HFFc6 (cell line): ENCODE results near the gene EFCAB11. TPM values are rescaled to one million over a fixed set of nuclear protein-coding genes. Genes with fewer than 3 reads are reported as not detected.

Source experiments
- DNase-seq: peaks from one replicate; pipeline ENCODE4 v3.0.0-alpha.2; 2018
- H3K27ac Mint-ChIP-seq: 2 replicates; pipeline ENCODE4 v1.8.0; 2020; ENCODE audit warnings: mild to moderate bottlenecking, mixed read lengths
- H3K27me3 Mint-ChIP-seq: 2 replicates; pipeline ENCODE4 v1.8.0; 2021; ENCODE audit warnings: mild to moderate bottlenecking, moderate library complexity, mixed read lengths; ENCODE audit not compliant: insufficient read depth
- H3K36me3 Mint-ChIP-seq: 2 replicates; pipeline ENCODE4 v1.8.0; 2021; ENCODE audit warnings: low read depth, mixed read lengths
- H3K4me1 Mint-ChIP-seq: 2 replicates; pipeline ENCODE4 v1.8.0; 2020; ENCODE audit warnings: low read depth, mixed read lengths
- H3K4me3 Mint-ChIP-seq: 2 replicates; pipeline ENCODE4 v1.8.0; 2020; ENCODE audit warnings: mild to moderate bottlenecking, moderate library complexity, mixed read lengths
- H3K9me3 Mint-ChIP-seq: 2 replicates; pipeline ENCODE4 v1.8.0; 2020; ENCODE audit warnings: mild to moderate bottlenecking, mixed read lengths
- total RNA-seq, 6 experiments: library from RNA; stranded (reverse); fragmentation: NEBNext Ultra II Directional; extraction: Animal tissue kit (Norgen Biotek cat#: 25700); gene quantifications; 2 replicates in 1 of 6; 3 replicates in 5 of 6; pipeline ENCODE4 v1.2.3, GENCODE V29; 2021
- TF ChIP-seq, protein P1 (sequence below): fragments of 200-600 bp; sonication (generic); IDR thresholded peaks from 2 replicates; pipeline ENCODE4 v1.5.0; 2021; ENCODE audit warnings: antibody characterized with exemption, mild to moderate bottlenecking

The EFCAB11 gene
- total RNA-seq, 6 experiments from 2014 or later: 6.6 to 8.4 (median 6.9) TPM

DNA sequence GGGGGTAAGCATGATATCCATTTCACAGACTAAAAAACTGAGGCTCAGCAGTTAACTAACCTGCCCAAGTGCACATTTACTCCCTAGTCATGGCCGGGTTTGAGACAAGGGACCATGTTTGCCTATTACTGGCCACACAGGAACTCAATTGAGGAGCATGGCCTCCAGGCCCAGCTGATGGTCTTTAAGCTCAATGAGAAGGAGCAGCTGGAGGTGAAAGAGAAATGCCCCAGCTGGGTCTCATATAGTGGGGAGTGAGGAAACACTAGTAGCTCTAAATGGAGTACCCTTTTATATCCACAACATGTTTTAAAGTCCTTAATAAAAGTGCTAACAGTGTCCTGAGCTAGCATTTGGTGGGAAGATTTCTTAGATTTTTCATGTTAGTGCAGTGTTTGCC, 2.8 kb upstream of the EFCAB11 start:
- TF ChIP-seq, protein P1, sequence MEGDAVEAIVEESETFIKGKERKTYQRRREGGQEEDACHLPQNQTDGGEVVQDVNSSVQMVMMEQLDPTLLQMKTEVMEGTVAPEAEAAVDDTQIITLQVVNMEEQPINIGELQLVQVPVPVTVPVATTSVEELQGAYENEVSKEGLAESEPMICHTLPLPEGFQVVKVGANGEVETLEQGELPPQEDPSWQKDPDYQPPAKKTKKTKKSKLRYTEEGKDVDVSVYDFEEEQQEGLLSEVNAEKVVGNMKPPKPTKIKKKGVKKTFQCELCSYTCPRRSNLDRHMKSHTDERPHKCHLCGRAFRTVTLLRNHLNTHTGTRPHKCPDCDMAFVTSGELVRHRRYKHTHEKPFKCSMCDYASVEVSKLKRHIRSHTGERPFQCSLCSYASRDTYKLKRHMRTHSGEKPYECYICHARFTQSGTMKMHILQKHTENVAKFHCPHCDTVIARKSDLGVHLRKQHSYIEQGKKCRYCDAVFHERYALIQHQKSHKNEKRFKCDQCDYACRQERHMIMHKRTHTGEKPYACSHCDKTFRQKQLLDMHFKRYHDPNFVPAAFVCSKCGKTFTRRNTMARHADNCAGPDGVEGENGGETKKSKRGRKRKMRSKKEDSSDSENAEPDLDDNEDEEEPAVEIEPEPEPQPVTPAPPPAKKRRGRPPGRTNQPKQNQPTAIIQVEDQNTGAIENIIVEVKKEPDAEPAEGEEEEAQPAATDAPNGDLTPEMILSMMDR: no peak
- no peaks in the 10 kb centered on the region for H3K9me3 Mint-ChIP-seq
- peaks cover 2% of the 10 kb centered on the region; the same call in 1 of the 2 replicates for H3K27me3 Mint-ChIP-seq
- H3K36me3 Mint-ChIP-seq: peaks cover 23% of the 10 kb centered on the region
- H3K27ac Mint-ChIP-seq: peak overlapping the region; percentile 97
- H3K4me1 Mint-ChIP-seq: peaks cover 50% of the 10 kb centered on the region
- no peak for DNase-seq
- H3K4me3 Mint-ChIP-seq: peak overlapping the region; percentile 92

DNA sequence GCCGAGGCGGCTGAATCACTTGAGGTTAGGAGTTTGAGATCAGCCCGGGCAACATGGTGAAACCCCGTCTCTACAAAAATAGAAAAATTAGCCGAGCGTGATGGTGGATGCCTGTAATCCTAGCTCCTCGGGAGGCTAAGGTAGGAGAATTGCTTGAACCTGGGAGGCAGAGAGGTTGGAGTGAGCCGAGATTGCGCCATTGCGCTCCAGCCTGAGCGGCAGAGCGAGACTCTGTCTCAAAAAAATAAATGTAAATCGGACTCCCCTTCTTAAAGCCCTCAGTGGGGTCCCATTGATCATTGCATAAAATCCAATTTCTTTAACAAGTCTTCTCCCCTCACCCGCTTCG, 2.1 kb upstream of the EFCAB11 start:
- Mint-ChIP-seq H3K4me1 (peaks cover 50% of the 10 kb centered on the region), H3K27me3 (peaks cover 2% of the 10 kb centered on the region; the same call in 1 of the 2 replicates)

DNA sequence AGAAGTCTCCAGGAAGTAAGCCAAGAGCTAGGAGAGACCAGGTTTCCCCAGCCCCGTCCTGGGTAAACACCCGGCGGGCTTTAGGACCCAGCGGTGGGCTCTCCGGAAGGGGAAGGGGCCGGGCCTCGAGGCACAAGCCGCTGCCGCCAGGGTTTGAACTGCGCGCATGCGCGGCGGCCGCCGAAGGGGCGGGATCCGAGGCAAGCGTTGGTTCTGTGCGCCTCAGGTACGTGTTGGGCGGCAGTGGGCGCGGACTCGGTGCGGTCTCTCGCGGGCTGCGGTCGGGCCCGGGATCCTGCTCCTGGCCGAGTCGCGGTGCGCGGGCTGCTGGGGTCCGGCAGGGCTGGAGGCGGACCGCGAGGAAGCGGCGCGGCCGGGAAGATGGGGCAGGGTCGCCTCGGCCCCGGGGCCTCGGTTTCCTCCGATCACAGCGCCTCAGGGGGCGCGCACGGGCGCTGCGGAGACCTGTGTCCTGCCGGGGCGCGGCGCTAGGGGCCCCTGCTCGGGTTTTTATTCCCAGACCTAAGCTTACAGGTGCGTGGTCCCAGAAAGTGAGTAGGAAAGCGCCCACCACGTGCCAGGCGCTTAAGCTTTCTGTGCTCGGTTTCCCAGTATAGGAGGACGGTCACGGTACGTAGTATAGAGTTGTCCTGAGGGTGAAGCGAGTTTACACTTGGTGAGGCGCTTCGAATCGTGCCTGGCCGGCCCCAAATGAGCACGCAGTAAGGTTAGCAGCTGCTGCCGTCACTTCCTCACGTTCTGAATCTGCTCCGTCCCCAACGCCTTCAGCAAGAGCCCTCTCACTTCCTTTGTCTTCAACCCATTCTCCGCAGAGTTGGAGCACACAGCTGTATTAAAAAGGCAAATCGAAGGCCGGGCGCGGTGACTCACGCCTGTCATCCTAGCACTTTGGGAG, 1.5 kb upstream of the EFCAB11 start, which contains the start of gene TDP1:
TSS of gene TDP1 (plus strand) at position 183 of the 916 bp plus-strand sequence. CDS start 7,188 bp downstream, outside the sequence.
- Mint-ChIP-seq H3K27me3 (peaks cover 2% of the 10 kb centered on the region; the same call in 1 of the 2 replicates), H3K4me3 (peak within 1 kb of the TSS; percentile 92), H3K4me1 (peaks cover 50% of the 10 kb centered on the region)

More for the DNA sequence above, 2.1 kb upstream of the EFCAB11 start:
- Mint-ChIP-seq H3K9me3 (no peaks in the 10 kb centered on the region), H3K36me3 (peaks cover 23% of the 10 kb centered on the region), H3K4me3 (peak overlapping the region; percentile 92), H3K27ac (peak overlapping the region; percentile 97)
- TF ChIP-seq, protein P1: no peak
- no peak for DNase-seq

DNA sequence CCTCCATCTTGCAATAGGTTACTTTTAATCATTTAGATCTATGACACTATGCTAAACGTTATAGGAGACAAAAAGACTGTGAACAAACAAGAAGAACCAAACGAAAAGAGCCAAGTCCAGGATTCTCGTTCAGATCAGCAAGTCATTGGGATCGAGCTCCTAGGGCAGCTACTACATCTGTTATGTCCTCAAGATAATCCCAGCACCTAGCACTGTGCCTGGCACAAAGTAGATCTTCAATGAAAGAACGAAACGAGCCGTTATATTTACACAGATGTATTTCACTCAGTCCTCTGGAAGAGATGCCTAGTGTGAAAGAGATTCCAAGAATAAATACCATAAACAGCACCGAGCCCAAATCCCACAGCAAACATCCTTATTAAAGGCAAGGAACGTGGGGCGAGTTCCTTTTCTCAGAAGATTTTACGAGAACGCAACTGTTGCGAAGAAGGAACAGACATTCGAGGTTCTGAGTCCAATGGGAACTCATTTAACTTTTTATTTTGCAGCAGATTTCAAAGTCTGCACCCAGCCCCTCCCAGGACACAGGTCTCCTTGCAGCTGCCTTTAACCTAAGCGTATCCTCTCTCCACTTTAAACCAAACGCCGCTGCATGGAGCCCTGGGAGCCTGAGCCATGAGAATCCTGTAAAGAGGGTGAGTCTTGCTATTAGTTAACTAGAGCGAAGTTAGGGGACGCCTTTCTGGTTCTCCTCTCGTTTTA, 653 bp upstream of the EFCAB11 start:
- H3K36me3 Mint-ChIP-seq: peaks cover 29% of the 10 kb centered on the region
- peaks cover 2% of the 10 kb centered on the region; the same call in 1 of the 2 replicates for H3K27me3 Mint-ChIP-seq
- peak overlapping the region; percentile 97 for H3K27ac Mint-ChIP-seq
- peak overlapping the region; percentile 92 for H3K4me3 Mint-ChIP-seq
- DNase-seq: no peak
- no peaks in the 10 kb centered on the region for H3K9me3 Mint-ChIP-seq
- peaks cover 44% of the 10 kb centered on the region for H3K4me1 Mint-ChIP-seq
- TF ChIP-seq, protein P1: no peak

More for the DNA sequence above, 1.5 kb upstream of the EFCAB11 start, which contains the start of gene TDP1:
- Mint-ChIP-seq H3K36me3 (peaks cover 24% of the 10 kb centered on the region), H3K9me3 (no peaks in the 10 kb centered on the region), H3K27ac (peak within 1 kb of the TSS; percentile 97)
- peak; percentile 93 for DNase-seq
- TF ChIP-seq, protein P1: no peak; the same call in 1 of the 2 replicates

DNA sequence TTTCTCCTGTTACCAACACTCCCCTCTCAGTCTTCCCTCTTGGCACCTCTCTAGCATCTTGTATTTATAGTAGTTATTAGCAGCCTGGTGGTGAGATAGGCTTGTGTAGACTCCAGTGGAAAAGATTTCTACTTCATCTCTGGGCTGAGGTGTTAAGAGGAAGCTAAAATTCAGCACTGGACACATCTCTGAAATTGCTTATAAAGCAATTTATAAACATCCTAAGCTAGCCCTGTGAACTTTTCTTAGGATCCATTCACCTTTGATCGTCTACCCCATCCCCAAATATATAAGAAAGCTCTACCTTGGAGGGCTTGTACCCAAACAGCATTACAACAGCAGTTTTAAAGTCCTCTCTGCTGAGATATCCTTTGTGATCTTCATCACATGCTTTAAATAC, 928 bp downstream of the EFCAB11 start:
- DNase-seq: no peak
- TF ChIP-seq, protein P1: no peak
- H3K4me1 Mint-ChIP-seq: peaks cover 37% of the 10 kb centered on the region
- H3K27me3 Mint-ChIP-seq: peaks cover 2% of the 10 kb centered on the region; the same call in 1 of the 2 replicates
- H3K27ac Mint-ChIP-seq: peak overlapping the region; percentile 97
- H3K36me3 Mint-ChIP-seq: peaks cover 28% of the 10 kb centered on the region
- peak overlapping the region; percentile 92 for H3K4me3 Mint-ChIP-seq
- H3K9me3 Mint-ChIP-seq: no peaks in the 10 kb centered on the region
